NCI-H69 (cell line): ENCODE measurements around the gene PIK3C2B.

Experiments used
- DNase-seq: peaks from one replicate; lab custom pipeline; 2025; lab: John Stamatoyannopoulos, UW

Gene PIK3C2B

GRCh38 chr1:204459706-204460105, 34.9 kb downstream of the PIK3C2B start:
- no peak for DNase-seq

DNA sequence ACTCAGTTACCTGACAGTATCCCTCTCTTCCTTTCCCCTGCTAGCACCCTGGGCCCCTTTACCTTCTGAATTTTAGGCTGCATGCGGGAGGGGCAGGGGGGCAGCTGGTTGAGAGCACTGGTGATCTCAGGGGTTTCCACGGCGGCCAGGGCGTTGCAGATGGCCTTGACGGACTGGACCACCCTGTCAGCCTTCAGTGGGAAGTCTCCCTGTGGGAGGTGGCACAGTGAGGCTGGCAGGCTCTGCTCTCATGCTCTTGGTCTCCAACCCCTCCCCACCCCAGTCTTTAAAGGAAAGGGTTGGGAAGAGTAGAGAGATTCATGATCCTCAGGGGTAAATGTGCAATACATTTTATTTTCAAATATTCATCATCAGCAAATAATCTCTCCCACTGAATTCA, 36.9 kb downstream of the PIK3C2B start:
- no peak for DNase-seq

GRCh38 chr1:204456826-204457442, 37.7 kb downstream of the PIK3C2B start:
- peak; percentile 72 for DNase-seq

- DNase-seq = no peak
Observed at GRCh38 chr1:204455831-204456145, 38.8 kb downstream of the PIK3C2B start.

- peak; percentile 77 for DNase-seq
Observed at GRCh38 chr1:204455063-204455830, 39.4 kb downstream of the PIK3C2B start.

DNA sequence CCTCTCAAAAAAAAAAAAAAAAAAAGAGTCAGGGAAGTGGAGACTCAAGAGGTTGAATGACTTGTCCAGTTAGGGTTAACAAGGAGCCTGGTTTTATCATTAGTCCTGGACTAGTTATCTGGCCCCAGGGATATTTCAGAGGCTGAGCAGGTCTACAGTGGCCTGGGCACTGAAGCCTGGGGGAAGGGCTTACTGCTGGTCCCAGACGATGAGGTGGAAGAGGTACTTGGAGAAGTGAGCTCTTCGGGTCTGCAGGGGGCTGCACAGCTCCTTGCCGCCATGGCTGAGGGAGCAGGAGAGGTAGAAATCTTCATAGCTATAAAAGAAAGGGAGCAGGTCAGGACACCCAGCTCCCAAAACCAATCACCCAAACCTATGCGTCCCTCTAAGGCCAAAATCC, 40.1 kb downstream of the PIK3C2B start:
- no peak for DNase-seq

DNA sequence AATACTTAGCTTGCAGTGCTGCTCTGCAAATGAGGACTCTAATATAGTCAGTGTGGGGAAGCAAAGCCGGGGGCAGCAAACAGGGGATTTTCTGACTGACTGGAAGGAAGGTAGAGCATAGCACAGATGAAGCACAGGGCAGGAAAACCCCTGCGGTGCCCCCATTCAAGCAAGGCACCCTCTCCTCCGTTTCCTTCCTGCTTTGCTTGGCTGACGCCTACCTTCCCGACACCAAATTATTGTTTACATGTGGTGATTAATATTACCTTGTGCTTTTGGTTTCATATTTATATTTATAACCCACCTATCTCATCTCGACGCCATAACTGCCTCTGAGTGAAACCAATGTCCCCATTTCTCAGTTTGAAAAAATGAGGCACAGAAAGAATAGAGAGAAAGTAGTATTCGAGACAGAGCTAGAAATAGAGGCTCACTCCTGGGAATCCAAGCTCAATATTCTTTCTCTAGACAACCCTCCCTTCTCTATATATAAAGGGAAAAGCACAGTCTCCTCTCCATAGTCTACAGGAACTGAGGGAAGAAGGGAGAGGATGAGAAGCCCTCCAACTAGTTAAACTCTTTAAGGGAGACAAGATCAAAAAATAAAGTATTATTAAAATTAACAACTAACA, 41.3 kb downstream of the PIK3C2B start:
- DNase-seq = peak; percentile 80

DNA sequence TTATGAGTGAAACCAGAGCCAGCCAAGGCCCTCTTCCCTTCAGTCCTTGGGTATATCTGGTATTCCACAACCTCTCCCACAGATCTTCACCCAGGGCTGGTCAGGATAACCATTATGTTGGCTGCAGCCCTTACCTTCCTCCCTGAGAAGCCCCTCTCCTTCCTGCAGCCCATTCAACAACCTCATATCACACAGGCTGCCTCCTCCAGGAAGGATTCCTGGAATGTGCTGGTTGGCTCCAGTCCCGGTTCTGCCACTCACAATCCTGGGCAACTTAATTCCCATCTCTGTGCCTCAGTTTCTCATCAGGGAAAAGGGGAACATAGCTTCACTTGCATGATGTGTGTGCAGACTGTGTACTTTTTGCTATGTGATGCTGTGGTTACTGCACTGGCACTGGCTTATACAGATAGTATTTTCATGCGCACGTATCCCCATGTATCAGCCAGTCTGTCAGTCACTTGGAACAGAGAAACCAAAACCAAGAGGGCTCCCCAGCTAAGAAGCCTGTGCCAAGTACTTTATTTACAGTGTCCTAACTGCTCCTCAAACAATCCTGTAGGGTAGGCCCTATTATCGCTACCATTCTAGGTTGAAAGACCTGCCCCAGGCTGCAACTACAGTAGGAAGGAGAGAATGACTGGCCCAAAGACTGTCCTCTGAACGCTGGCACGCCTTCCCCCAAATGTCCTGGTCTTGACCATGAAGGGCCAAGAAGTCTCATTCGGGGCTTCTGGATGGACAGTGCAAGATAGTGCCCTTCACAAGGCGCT, 43.1 kb downstream of the PIK3C2B start:
- peak; percentile 43 for DNase-seq

DNA sequence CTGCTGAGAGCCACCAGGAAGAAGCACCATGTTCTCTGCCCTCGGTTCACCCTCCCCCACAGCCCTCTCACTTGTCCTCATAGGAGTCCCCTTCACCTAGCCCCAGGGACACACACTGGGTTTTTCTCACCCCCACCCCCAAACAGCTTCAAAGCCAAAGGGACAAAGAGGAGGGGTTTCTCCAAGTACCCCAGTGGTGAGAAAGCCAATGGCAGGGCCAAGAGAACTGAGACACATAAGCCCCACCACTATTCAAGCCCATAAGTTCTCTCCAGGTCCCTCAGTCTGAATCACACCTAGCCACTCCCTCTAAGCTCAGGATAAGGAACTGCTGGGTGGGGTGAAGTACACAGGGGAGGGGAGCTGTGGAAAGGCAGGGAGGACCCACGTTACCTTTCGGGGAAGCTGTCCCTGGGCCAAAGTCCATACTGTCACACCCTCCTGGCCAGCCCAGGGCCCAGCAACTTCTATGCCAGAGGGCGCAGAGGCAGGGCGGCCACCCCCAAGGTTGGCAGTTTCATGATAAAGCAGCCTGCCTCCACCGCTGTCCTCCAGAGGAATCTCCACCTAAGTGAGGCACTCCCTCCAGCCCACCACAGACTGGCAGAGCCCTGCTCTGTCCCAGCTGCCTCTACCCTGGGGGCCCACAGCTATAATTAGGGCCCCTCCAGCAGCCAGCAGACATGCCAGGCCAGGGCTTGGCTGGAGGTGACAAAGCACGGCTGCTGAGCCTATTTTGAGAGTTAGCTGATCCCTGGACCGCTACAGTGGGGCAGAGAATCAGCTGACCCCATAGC, 43.9 kb downstream of the PIK3C2B start:
- DNase-seq = no peak

- peak; percentile 53 for DNase-seq
Observed at GRCh38 chr1:204449678-204450280, 44.8 kb downstream of the PIK3C2B start.

DNA sequence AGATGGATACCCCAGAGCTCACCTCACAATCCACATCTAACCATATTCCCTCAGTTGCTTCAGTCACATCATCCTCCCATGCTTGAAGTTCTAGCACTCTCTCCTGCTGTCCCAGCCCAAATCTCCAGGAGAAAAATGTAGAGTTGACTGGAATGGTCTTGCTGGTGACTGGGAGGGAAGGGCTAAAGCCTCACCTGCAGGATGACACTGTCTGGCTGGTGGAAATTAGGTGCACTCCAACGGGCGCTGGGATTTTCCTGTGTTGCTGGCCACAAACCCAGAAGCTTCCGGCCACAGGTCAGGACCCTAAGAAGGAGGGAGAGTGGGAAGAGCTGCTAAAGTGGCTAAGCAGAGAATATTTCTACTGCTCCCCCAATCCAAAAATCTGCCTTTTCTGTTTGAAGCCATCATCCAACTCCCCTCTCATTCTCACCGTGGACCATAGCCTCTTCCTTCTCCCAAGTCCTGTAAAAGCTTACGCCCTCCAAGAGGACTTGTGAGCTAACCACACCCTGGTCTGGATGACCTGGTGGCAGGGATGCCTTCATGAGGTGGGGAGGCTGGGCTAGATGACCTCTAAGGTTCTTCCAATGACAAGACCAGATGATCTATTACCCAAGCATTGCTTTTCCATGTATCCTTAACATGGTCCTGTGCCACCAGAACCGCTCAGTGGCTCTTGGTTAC, 45.5 kb downstream of the PIK3C2B start:
- no peak for DNase-seq

GRCh38 chr1:204448344-204448964, 46.2 kb downstream of the PIK3C2B start:
- no peak for DNase-seq

GRCh38 chr1:204447736-204448135, 46.9 kb downstream of the PIK3C2B start:
- DNase-seq = no peak

DNA sequence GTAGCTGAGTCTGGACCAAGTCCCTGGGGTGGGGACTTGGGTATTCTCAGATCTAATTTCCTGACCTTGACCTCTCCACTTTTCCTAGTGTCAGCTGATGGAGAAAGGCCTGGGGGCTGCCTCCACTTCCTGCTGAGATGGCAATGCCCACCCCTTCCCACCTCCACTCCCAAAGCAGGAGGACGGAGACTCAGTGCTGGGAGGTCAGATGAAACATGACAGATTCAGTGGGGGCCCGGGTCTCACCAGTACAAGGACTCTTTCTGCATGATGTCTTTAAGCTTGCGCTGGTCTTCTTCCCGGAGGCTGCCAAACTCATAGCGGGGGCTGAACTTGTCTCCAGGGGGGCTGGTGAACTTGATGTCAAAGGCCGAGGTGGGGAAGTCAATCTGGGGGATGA, 47.4 kb downstream of the PIK3C2B start:
- no peak for DNase-seq

- peak; percentile 98 for DNase-seq
Observed at GRCh38 chr1:204446413-204447111, 48.0 kb downstream of the PIK3C2B start.

- peak; percentile 93 for DNase-seq
Observed at GRCh38 chr1:204445860-204446412, 48.7 kb downstream of the PIK3C2B start.
